ENCODE measurements around the gene ZNF737. TPM values are rescaled to one million over a fixed set of nuclear protein-coding genes. Genes with fewer than 3 reads are reported as not detected.

Gene ZNF737
- total and polyA plus RNA-seq, 10 of the 15 experiments (the other 5 are each of a cell fraction or from before 2014, with no cell fraction given): 0.53 to 7.9 (median 4.4) TPM

DNA sequence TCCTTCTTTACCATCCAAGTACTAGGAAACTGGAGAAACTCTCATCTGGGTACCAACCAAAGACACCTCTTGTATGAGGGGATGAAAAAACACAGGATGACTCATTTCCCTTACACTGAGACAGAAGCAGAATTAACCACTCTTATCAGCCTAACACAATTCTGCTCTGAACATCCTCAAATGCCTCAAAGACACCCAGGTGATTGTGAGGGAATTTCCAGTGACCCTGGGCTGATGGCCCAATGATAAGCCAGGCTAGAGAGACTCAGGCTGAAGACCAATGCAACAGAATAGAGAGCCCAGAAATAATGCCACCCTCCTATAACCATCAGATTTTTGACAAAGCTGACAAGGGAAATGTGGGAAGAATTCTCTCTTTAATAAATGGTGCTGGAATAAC, 7.0 kb downstream of the ZNF737 start:
- in situ Hi-C loops (cut with MboI) (loop anchor here (25.0 kb wide), 1 partner anchor 1021 kb away; the partner anchor contains the start of genes CILP2 and YJEFN3), intact Hi-C loops (cut with micrococcal nuclease; ENCODE audit: unreplicated experiment) (no loop called here)
- Histone ChIP-seq H3K27me3 (replicated peaks in 1 of 2; ENCODE audit: control insufficient read depth in 2 of 2, insufficient read depth in 2 of 2, low read length in 1 of 2) (no peaks in the 10 kb centered on the region), H3K9ac (ENCODE audit: control insufficient read depth, insufficient read depth, low read length) (no peak overlapping the region), H3K4me2 (ENCODE audit: control insufficient read depth, insufficient read depth) (no peak overlapping the region), H4K20me1 (ENCODE audit: control insufficient read depth, insufficient read depth) (no peaks in the 10 kb centered on the region), H3K36me3 (ENCODE audit: control insufficient read depth in 2 of 2, insufficient read depth in 2 of 2, low read length in 1 of 2) (no peaks in the 10 kb centered on the region), H3K79me2 (ENCODE audit: control insufficient read depth, insufficient read depth, low read length) (no peaks in the 10 kb centered on the region), H3K4me3 (no peak overlapping the region), H2AFZ (ENCODE audit: control insufficient read depth, low read depth, low read length) (no peak overlapping the region), H3K4me1 (ENCODE audit: control insufficient read depth, insufficient read depth, low read length) (no peaks in the 10 kb centered on the region), H3K27ac (ENCODE audit: control insufficient read depth, insufficient read depth) (no peak overlapping the region), H3K9me3 (replicated peaks; ENCODE audit: control insufficient read depth, insufficient read depth, low read length) (peaks cover 7% of the 10 kb centered on the region; the same call in 2 of the 3 replicates)
- SMC1A ChIA-PET (ENCODE audit: uncharacterized antibody, unreplicated experiment): no interaction called here
- CTCF ChIA-PET: no interaction called here
- DNase-seq (ENCODE audit: low read depth, low spot score) (no peak), FAIRE-seq (no peak), ATAC-seq (no peak)
- no TSS peak for BruUV-seq (replicated peaks)
- POLR2A ChIA-PET: no interaction called here
- TF ChIP-seq ESRRA (IDR thresholded peaks at IDR 0.05; ENCODE audit: low read length) (no peak), SUZ12 (IDR thresholded peaks at IDR 0.05; ENCODE audit: unreplicated experiment) (no peak), BRCA1 (IDR thresholded peaks at IDR 0.05; ENCODE audit: low read depth, low read length) (no peak), SPI1 (IDR thresholded peaks at IDR 0.05; ENCODE audit: borderline replicate concordance, insufficient read depth, low read depth, low read length) (no peak), TCF3 (IDR thresholded peaks at IDR 0.05; ENCODE audit: borderline replicate concordance, insufficient read depth, low read depth, low read length) (no peak), GATAD2B (conservative IDR thresholded peaks at IDR 0.05; ENCODE audit: low read depth) (no peak), BMI1 (IDR thresholded peaks at IDR 0.05; ENCODE audit: borderline replicate concordance) (no peak), WRNIP1 (IDR thresholded peaks at IDR 0.05; ENCODE audit: borderline replicate concordance, low read depth, low read length) (no peak), ATF7 (IDR thresholded peaks at IDR 0.05; ENCODE audit: low read depth) (no peak), BHLHE40 (IDR thresholded peaks at IDR 0.05; ENCODE audit: borderline replicate concordance in 1 of 2, low read depth in 2 of 2, low read length in 1 of 2) (no peak), ETV6 (conservative IDR thresholded peaks at IDR 0.05 in 1 of 2, IDR thresholded peaks at IDR 0.05 in 1 of 2; ENCODE audit: borderline replicate concordance in 1 of 2, low read depth in 1 of 2) (no peak), SREBF2 (IDR thresholded peaks at IDR 0.05; ENCODE audit: low read length) (no peak), STAT1 (conservative IDR thresholded peaks at IDR 0.05) (no peak), GABPA (IDR thresholded peaks at IDR 0.05; ENCODE audit: low read depth) (no peak), IRF4 (IDR thresholded peaks at IDR 0.05; ENCODE audit: low read depth, low read length) (no peak), KDM1A (IDR thresholded peaks at IDR 0.05; ENCODE audit: borderline replicate concordance) (no peak), CHD4 (IDR thresholded peaks at IDR 0.05) (no peak)
- TF ChIP-seq, protein P1, sequence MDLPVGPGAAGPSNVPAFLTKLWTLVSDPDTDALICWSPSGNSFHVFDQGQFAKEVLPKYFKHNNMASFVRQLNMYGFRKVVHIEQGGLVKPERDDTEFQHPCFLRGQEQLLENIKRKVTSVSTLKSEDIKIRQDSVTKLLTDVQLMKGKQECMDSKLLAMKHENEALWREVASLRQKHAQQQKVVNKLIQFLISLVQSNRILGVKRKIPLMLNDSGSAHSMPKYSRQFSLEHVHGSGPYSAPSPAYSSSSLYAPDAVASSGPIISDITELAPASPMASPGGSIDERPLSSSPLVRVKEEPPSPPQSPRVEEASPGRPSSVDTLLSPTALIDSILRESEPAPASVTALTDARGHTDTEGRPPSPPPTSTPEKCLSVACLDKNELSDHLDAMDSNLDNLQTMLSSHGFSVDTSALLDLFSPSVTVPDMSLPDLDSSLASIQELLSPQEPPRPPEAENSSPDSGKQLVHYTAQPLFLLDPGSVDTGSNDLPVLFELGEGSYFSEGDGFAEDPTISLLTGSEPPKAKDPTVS (IDR thresholded peaks at IDR 0.05; ENCODE audit: low read depth, low read length): no peak
- TF ChIP-seq, protein P2, sequence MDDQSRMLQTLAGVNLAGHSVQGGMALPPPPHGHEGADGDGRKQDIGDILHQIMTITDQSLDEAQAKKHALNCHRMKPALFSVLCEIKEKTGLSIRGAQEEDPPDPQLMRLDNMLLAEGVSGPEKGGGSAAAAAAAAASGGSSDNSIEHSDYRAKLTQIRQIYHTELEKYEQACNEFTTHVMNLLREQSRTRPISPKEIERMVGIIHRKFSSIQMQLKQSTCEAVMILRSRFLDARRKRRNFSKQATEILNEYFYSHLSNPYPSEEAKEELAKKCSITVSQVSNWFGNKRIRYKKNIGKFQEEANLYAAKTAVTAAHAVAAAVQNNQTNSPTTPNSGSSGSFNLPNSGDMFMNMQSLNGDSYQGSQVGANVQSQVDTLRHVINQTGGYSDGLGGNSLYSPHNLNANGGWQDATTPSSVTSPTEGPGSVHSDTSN (IDR thresholded peaks at IDR 0.05; ENCODE audit: insufficient replicate concordance, low read depth, low read length): no peak
- RAD21 ChIA-PET (ENCODE audit: unreplicated experiment): no interaction called here

All from GM12878 (cell line).